AG09319 (cell line): ENCODE data around the gene AGTPBP1.

Source experiments
- DNase-seq: peaks from one replicate; pipeline ENCODE4 v3.0.0-alpha.2; 2010; ENCODE audit warnings: low read depth; ENCODE audit errors: extremely low read depth
- TF ChIP-seq, protein P1 (sequence below): IDR thresholded peaks from 2 replicates; pipeline ENCODE4 v1.5.1; 2011; ENCODE audit warnings: low read depth, mild to moderate bottlenecking, inconsistent platforms, low read length, moderate library complexity

The AGTPBP1 gene

DNA sequence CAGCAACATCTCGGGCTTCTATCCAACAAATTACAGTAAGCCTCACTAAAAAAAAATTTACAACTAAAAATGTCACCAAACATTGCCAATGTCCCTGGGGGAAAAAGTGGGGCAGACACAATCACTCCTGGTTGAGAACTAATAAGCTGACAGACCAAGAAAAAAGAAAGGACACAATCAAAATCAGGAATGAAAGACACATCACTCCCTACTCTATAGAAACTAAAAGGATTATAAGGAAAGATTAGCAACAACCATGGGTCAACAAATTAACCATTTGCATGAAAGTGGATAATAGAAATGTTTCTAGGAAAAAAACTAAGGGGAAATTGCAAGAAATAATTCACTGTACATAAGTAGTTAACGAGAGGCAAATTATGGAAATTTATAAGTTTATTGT, 53.4 kb downstream of the AGTPBP1 start:
- DNase-seq: no peak
- TF ChIP-seq, protein P1, sequence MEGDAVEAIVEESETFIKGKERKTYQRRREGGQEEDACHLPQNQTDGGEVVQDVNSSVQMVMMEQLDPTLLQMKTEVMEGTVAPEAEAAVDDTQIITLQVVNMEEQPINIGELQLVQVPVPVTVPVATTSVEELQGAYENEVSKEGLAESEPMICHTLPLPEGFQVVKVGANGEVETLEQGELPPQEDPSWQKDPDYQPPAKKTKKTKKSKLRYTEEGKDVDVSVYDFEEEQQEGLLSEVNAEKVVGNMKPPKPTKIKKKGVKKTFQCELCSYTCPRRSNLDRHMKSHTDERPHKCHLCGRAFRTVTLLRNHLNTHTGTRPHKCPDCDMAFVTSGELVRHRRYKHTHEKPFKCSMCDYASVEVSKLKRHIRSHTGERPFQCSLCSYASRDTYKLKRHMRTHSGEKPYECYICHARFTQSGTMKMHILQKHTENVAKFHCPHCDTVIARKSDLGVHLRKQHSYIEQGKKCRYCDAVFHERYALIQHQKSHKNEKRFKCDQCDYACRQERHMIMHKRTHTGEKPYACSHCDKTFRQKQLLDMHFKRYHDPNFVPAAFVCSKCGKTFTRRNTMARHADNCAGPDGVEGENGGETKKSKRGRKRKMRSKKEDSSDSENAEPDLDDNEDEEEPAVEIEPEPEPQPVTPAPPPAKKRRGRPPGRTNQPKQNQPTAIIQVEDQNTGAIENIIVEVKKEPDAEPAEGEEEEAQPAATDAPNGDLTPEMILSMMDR: no peak

DNA sequence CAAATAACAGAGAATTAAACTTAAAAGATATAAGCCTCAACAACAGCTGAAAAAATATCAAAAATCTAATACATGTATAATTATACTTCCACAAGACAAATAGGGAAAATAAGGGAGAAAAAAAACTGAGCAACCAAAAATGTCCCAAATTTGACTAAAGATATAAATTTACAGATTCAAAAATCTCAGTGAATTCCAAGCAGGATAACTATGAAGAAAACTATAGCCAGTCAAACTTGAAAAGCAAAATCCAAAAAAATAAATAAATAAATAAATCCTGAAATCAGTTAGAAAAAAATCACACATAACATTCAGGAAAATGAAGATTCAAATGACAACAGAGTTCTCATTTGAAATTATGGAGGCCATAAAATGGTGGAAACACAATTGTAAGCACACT, 56.7 kb downstream of the AGTPBP1 start:
- DNase-seq: no peak
- TF ChIP-seq, protein P1: no peak

DNA sequence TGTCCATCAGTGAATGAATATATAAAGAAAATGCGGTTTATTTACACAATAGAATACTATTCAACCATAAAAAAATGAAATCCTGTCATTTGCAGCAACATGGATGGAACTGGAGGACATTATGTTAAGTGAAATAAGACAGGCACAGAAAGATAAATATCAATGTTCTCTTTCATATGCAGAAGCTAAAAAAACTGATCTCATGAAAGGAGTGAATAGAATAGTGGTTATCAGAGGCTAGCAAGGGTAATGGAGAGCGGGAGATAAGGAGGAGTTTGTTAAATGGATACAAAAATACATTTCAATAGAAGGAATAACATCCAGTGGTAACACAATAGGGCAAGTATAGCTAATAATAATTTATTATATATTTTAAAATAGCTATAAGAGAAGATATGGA, 65.0 kb downstream of the AGTPBP1 start:
- DNase-seq: no peak
- TF ChIP-seq, protein P1: no peak

DNA sequence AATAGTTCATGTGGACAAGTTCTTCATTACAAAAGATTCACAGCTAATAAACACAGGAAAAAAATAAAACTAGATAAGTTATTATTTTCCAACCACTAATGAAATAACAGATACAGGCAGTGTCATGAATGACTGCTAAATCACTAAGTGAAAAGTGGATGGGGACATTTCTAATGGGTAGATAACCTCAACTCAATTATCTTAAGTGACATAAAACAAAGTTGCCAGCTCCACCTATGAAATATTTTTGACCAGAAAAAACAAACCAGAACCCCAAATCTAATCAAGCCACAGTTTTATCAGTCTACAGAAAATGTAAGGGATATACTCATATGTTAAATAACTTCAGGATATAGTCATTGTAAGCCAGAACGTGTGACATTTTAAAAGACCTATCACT, 74.4 kb downstream of the AGTPBP1 start:
- TF ChIP-seq, protein P1: no peak
- DNase-seq: no peak

DNA sequence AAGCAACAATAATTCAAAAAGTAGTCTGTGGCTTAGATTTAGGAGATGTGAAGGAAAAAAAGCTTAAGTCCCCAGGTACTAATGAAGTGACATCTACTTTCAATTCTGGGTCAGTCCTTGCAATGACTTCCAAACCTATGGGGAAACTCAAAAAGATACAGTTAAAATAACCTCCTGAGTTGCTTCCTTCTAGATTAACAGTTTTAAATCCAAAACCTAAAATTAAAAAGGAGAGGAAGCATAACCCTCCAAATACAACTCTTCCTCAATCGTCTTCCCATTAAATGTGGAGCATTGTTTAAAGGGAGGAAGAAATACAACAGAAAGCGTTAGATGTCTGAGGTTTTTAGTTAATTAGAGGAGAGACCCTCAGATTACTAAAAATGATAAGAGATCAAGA, 75.7 kb downstream of the AGTPBP1 start:
- no peak for DNase-seq
- TF ChIP-seq, protein P1: no peak

DNA sequence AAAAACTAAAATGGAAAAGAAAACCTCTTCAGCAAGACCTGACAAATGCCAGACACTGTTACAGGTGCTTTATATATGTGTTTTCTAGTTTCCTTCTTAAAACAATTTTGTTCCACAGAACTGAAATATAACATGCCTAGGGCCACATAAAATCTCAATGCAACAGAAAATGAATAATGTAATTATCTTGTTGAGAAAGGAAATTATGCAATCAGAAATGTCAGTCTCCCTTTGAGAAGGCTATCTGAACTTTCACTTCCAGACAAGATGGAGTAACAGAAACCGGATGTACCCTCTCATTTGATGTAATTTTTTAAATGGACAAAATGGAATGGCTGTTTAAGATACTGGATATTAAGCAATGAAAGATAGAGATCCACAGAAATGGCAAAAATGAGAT, 79.2 kb downstream of the AGTPBP1 start:
- no peak for DNase-seq
- TF ChIP-seq, protein P1: no peak

DNA sequence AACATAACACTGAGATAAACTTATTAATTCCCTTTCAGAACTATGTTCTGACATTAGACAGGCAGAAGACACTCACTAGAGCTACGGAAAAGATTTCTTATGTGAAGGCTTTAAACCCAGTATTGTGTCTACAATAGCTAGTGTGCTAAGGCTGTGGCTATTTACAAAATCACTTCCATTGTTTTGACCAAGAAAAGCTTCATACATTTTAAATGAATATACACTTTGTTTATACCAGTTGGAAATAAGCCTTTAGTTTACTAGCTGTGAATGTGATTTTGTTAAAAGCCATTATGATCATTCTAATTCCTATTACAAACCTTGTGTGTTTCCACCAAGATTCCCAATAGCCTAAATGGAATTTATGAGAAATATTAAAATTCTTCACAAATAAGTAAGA, 83.0 kb downstream of the AGTPBP1 start:
- TF ChIP-seq, protein P1: no peak
- no peak for DNase-seq

DNA sequence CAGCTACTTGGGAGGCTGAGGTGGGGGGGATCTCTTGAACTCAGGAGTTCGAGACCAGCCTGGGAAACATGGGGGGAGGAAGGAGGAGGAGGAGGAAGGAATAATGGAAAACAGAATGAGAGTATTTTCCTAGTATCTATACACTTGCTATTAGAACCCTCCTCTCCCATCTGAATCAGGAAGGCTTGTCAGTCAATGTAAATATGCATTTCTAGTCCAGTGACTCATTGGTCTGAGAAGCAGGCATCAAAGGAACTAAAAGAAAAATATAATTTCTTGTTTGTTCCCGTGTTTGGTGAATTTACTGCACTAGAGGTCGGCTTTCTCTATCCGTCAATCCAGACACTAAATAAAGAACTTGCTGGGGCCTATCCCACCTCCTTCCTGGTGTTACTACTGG, 88.6 kb downstream of the AGTPBP1 start:
- TF ChIP-seq, protein P1: no peak
- DNase-seq: no peak
